GM23338 (cell line): ENCODE data around the gene ZBTB18.

ENCODE experiments used
- CREB1 ChIP-seq: fragments of 250-450 bp; sonication (Bioruptor Pico); IDR thresholded peaks from 2 replicates; pipeline ENCODE4 v1.5.0; 2020; ENCODE audit warnings: low read depth, mild to moderate bottlenecking, moderate library complexity
- EZH2 ChIP-seq: fragments of 200-600 bp; sonication (generic); IDR thresholded peaks from one replicate; pipeline ENCODE4 v1.8.0; 2017; ENCODE audit warnings: antibody characterized with exemption, mild to moderate bottlenecking, low read depth; ENCODE audit not compliant: unreplicated experiment
- NANOG ChIP-seq: IDR thresholded peaks from 2 replicates; pipeline ENCODE4 v1.6.1; 2016; ENCODE audit warnings: antibody characterized with exemption, borderline replicate concordance
- POLR2AphosphoS5 ChIP-seq: IDR thresholded peaks from 2 replicates; pipeline ENCODE4 v1.6.1; 2016; ENCODE audit warnings: antibody characterized with exemption, low read depth
- TF ChIP-seq, protein P1 (sequence below), 2 experiments: fragments of 200-600 bp in 1 of 2; sonication (generic) in 1 of 2; conservative IDR thresholded peaks; 2 replicates each; pipeline versions ENCODE4 v1.5.1 to v1.6.1; 2016 to 2017; ENCODE audit warnings: antibody characterized with exemption in 2 of 2, low read depth in 2 of 2, mild to moderate bottlenecking in 2 of 2, moderate library complexity in 1 of 2
- TF ChIP-seq, protein P2 (sequence below): IDR thresholded peaks from one replicate; pipeline ENCODE4 v1.6.1; 2018; ENCODE audit warnings: antibody characterized with exemption; ENCODE audit not compliant: unreplicated experiment

DNA sequence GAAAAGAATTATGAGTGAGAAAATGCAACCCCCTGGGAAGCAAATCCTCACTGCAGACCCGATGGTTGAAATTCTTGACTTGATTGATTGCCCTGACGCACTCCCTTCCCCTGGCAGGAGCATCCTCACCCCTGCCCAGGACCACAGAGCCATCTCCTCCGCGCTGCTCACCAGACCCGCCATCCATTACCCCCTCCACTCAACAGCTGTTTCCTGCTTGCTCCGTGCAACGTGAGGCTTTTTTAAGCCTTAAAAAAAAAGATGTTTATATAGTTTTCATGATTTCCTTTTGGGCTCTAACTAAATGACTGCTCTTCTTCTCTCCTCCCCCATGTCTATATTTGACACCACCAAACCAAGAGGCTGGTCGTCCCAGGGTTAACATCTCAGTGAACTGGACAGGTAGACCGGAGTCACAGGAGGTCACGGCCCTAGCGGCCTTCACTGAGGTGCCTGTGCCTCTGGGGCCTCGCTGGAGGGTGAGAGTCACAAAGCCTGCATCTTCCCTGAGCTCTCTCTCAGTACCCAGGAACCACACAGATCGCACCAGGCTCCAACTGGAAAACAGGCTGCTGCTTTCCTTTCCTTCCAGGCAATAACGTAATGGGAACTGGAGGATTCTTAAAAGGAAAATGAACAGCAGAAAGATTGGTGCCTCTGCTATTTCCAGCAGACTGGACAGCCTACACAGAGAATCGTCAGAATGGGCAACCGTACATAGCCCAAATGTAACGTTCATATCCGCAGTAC is 49.8 kb downstream of the ZBTB18 start:
- TF ChIP-seq, protein P1, sequence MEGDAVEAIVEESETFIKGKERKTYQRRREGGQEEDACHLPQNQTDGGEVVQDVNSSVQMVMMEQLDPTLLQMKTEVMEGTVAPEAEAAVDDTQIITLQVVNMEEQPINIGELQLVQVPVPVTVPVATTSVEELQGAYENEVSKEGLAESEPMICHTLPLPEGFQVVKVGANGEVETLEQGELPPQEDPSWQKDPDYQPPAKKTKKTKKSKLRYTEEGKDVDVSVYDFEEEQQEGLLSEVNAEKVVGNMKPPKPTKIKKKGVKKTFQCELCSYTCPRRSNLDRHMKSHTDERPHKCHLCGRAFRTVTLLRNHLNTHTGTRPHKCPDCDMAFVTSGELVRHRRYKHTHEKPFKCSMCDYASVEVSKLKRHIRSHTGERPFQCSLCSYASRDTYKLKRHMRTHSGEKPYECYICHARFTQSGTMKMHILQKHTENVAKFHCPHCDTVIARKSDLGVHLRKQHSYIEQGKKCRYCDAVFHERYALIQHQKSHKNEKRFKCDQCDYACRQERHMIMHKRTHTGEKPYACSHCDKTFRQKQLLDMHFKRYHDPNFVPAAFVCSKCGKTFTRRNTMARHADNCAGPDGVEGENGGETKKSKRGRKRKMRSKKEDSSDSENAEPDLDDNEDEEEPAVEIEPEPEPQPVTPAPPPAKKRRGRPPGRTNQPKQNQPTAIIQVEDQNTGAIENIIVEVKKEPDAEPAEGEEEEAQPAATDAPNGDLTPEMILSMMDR (conservative IDR thresholded peaks at IDR 0.05; ENCODE audit: low read depth in 2 of 2) = no peak
- TF ChIP-seq NANOG (no peak), CREB1 (CRISPR knock-in tag) (no peak), EZH2 (no peak), POLR2AphosphoS5 (no peak)
- TF ChIP-seq, protein P2, sequence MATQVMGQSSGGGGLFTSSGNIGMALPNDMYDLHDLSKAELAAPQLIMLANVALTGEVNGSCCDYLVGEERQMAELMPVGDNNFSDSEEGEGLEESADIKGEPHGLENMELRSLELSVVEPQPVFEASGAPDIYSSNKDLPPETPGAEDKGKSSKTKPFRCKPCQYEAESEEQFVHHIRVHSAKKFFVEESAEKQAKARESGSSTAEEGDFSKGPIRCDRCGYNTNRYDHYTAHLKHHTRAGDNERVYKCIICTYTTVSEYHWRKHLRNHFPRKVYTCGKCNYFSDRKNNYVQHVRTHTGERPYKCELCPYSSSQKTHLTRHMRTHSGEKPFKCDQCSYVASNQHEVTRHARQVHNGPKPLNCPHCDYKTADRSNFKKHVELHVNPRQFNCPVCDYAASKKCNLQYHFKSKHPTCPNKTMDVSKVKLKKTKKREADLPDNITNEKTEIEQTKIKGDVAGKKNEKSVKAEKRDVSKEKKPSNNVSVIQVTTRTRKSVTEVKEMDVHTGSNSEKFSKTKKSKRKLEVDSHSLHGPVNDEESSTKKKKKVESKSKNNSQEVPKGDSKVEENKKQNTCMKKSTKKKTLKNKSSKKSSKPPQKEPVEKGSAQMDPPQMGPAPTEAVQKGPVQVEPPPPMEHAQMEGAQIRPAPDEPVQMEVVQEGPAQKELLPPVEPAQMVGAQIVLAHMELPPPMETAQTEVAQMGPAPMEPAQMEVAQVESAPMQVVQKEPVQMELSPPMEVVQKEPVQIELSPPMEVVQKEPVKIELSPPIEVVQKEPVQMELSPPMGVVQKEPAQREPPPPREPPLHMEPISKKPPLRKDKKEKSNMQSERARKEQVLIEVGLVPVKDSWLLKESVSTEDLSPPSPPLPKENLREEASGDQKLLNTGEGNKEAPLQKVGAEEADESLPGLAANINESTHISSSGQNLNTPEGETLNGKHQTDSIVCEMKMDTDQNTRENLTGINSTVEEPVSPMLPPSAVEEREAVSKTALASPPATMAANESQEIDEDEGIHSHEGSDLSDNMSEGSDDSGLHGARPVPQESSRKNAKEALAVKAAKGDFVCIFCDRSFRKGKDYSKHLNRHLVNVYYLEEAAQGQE = no peak
